Stimulated activated naive CD4-positive, alpha-beta T cell treated with Interleukin-2 at 50 U/mL for 16 hours (primary cell): Measurements from ENCODE around the gene POTEB.
"Not testable (repeated sequence)": the region's sequence is repeated elsewhere in the genome, so short reads cannot be mapped to it uniquely, and the experiment has no call there.

Experiments used
- DNase-seq: peaks from one replicate; lab custom pipeline; 2025; lab: John Stamatoyannopoulos, UW

Gene POTEB

DNA sequence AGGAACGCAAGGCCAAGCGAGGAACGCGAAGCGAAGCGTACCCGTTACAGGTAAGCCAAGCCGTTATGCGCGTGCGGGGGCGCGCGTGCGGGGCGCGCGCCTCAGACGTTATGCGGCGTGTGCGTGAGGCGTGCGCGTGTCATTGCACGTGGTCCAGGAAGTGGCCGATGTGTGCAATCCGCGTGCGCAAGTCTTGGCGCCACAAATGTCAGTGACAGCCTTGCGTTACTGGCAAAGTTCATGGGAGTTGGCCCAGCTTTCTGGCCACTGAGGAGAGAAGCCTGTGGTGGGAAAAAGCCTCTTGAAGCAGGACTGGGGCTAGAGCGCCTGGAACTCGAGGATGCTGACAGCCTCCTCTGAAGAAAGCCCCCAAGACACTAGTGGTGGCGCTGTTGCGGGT, at the start of gene POTEB:
POTEB (minus strand) TSS at position 101 of the 400 bp plus-strand sequence. CDS start 489 bp downstream, outside the sequence.
- DNase-seq, result not testable (repeated sequence)

DNA sequence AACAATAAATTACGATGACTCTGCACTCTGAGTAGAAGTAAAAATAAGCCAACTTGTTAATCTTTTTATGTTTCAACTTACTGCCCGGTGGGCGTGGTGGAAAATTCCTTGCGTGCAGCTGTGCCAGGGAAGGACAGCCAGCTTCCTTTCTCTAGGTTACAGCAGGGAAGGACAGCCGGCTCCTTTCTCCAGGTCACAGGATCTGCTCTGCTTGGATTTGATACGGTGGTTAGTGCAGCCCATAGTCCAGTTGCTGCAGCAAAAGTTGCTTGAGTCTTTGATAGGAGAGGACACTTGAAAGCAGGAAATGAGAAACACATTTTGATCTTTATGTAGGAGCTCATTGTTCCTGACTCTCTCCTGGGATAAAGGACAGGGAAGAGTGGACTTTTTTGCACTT, 13.4 kb upstream of the POTEB start:
- DNase-seq, result not testable (repeated sequence)

DNA sequence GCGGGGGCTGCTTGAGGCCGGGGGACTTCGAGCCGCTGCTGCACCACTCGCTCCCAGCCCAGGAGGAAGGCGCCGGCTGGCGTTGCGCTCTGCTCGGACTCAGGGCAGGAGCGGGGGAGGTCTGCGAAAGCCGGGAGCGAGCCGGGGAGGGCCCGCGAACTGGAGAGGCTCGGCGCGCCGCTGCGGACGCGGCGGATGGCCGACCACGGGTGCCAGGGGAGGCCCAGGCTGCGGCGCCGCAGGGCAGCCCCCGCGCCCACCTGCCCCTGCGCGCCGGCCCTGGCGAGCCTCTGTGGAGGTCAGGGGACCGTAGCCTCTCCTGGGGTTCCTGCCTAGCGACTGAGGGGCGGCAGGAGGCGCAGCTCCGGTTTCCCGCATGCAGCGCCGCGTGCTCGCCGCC, 12.0 kb upstream of the POTEB start:
- not testable (repeated sequence) for DNase-seq

DNA sequence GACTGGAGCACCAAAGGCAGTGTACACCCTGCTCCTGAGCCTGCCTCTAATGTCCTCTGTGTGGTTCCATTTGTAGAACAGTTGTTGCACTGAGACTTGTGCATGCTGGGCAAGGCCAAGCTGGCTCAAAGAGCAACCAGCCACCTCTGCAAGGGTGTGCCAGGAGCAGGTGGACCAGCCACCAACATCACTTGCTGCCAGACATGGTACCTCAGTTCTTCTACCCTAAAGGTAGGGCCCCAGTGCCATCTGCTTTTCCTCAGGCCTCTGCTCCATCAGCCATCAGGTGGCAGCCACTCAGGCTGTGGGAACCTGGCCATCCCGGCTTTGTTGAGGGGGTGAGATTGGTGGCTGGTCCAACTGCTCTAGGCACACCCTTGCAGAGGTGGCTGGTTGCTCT, 38.7 kb downstream of the POTEB start:
- not testable (repeated sequence) for DNase-seq
